Neural crest cell (in vitro differentiated cells): ENCODE measurements around the gene ZNF277. TPM values are rescaled to one million over a fixed set of nuclear protein-coding genes. Genes with fewer than 3 reads are reported as not detected.

Source experiments
- DNase-seq: peaks from one replicate; pipeline ENCODE4 v3.0.0; 2021; ENCODE audit warnings: low read depth, mixed read lengths, low spot score
- H3K27ac Mint-ChIP-seq: one replicate; pipeline ENCODE4 v1.8.0; 2021; ENCODE audit warnings: mild to moderate bottlenecking, mixed read lengths; ENCODE audit not compliant: unreplicated experiment
- H3K27me3 Mint-ChIP-seq: 2 replicates; pipeline ENCODE4 v1.8.0; 2021; ENCODE audit warnings: low read depth, mild to moderate bottlenecking, mixed read lengths
- H3K36me3 Mint-ChIP-seq: 2 replicates; pipeline ENCODE4 v1.8.0; 2021; ENCODE audit warnings: low read depth, mild to moderate bottlenecking, mixed read lengths
- H3K4me1 Mint-ChIP-seq: 2 replicates; pipeline ENCODE4 v1.8.0; 2021; ENCODE audit warnings: mixed read lengths
- H3K4me3 Mint-ChIP-seq: one replicate; pipeline ENCODE4 v1.8.0; 2021; ENCODE audit warnings: mild to moderate bottlenecking, mixed read lengths
- H3K9me3 Mint-ChIP-seq: 2 replicates; pipeline ENCODE4 v1.8.0; 2021; ENCODE audit warnings: mixed read lengths
- CTCF ChIP-seq: fragments of 200-600 bp; sonication (generic); conservative IDR thresholded peaks from 2 replicates; pipeline ENCODE4 v1.5.0; 2021; ENCODE audit warnings: antibody characterized with exemption, mild to moderate bottlenecking
- total RNA-seq: library from RNA; stranded (reverse); gene quantifications from 2 replicates; pipeline ENCODE4 v1.2.1, GENCODE V29; 2021

The ZNF277 gene
- total RNA-seq, 1 donor from 2014 or later: 20.2 TPM

GRCh38 chr7:112282476-112283188, 76.1 kb downstream of the ZNF277 start:
- Mint-ChIP-seq H3K36me3 (no peaks in the 10 kb centered on the region), H3K27ac (no peak overlapping the region), H3K4me3 (no peak overlapping the region), H3K9me3 (no peaks in the 10 kb centered on the region), H3K4me1 (no peaks in the 10 kb centered on the region), H3K27me3 (no peaks in the 10 kb centered on the region)
- no peak for TF ChIP-seq CTCF
- no peak for DNase-seq

- Mint-ChIP-seq H3K9me3 (no peaks in the 10 kb centered on the region), H3K36me3 (peaks cover 3% of the 10 kb centered on the region), H3K27ac (no peak overlapping the region), H3K4me1 (no peaks in the 10 kb centered on the region), H3K27me3 (no peaks in the 10 kb centered on the region), H3K4me3 (no peak overlapping the region)
- no peak for TF ChIP-seq CTCF
- DNase-seq: no peak
These were observed 77.0 kb downstream of the ZNF277 start for GRCh38 chr7:112283382-112283910.

- Mint-ChIP-seq H3K9me3 (no peaks in the 10 kb centered on the region), H3K27ac (peak overlapping the region; percentile 10), H3K27me3 (no peaks in the 10 kb centered on the region), H3K4me3 (no peak overlapping the region), H3K4me1 (no peaks in the 10 kb centered on the region), H3K36me3 (peaks cover 3% of the 10 kb centered on the region)
- TF ChIP-seq CTCF: no peak
- DNase-seq: no peak
These were observed 80.0 kb downstream of the ZNF277 start for GRCh38 chr7:112286250-112287086.

- Mint-ChIP-seq H3K9me3 (no peaks in the 10 kb centered on the region), H3K27ac (no peak overlapping the region), H3K4me1 (no peaks in the 10 kb centered on the region), H3K4me3 (no peak overlapping the region), H3K36me3 (peaks cover 3% of the 10 kb centered on the region), H3K27me3 (no peaks in the 10 kb centered on the region)
- no peak for TF ChIP-seq CTCF
- no peak for DNase-seq
These were observed 81.8 kb downstream of the ZNF277 start for GRCh38 chr7:112288301-112288700.

GRCh38 chr7:112290065-112290464, 83.6 kb downstream of the ZNF277 start:
- TF ChIP-seq CTCF: no peak
- Mint-ChIP-seq H3K4me3 (no peak overlapping the region), H3K27ac (no peak overlapping the region), H3K9me3 (no peaks in the 10 kb centered on the region), H3K4me1 (no peaks in the 10 kb centered on the region), H3K36me3 (peaks cover 3% of the 10 kb centered on the region), H3K27me3 (no peaks in the 10 kb centered on the region)
- DNase-seq: no peak
